ENCODE measurements around the gene SSBP4. TPM values are rescaled to one million over a fixed set of nuclear protein-coding genes. Genes with fewer than 3 reads are reported as not detected.

Gene SSBP4
- total and polyA plus RNA-seq, 2 of the 8 experiments (the other 6 are each of a cell fraction or from before 2014, with no cell fraction given): 26.4 to 33.7 TPM

DNA sequence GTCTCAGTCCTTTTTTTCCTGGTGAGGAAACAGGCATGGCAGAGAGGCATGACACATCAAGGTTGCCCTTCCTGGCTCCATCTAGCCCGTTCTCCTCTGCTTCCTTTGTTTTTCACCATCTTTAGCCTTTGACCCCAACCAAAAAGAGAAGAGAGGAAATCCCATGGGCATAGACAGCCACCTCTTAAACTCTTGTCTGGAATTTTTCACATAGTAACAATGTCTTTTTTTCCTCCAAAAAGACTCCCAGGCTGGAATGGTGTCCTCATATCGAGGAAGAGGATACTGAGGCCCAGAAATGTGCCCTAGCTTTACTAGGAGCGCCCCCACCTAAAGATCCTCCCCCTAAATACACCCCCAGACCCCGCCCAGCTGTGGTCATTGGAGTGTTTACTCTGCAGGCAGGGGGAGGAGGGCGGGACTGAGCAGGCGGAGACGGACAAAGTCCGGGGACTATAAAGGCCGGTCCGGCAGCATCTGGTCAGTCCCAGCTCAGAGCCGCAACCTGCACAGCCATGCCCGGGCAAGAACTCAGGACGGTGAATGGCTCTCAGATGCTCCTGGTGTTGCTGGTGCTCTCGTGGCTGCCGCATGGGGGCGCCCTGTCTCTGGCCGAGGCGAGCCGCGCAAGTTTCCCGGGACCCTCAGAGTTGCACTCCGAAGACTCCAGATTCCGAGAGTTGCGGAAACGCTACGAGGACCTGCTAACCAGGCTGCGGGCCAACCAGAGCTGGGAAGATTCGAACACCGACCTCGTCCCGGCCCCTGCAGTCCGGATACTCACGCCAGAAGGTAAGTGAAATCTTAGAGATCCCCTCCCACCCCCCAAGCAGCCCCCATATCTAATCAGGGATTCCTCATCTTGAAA lies 33.3 kb upstream of the SSBP4 start, which contains the start of gene GDF15:
Gene GDF15 (plus strand): TSS at position 484 of the 868 bp plus-strand sequence. CDS start 32 bp downstream, at position 516.
- H4K8ac ChIP-seq (ENCODE audit: extremely low read depth, insufficient read depth, low read length): peak within 1 kb of the TSS; percentile 81; the same call in 1 of the 2 replicates
- no peaks in the 10 kb centered on the region for H4K20me1 ChIP-seq (replicated peaks in 1 of 2; ENCODE audit: control insufficient read depth in 1 of 2, insufficient read depth in 2 of 2, low read length in 2 of 2)
- no peaks in the 10 kb centered on the region for H3K79me2 ChIP-seq (ENCODE audit: control insufficient read depth in 1 of 2, insufficient read depth in 2 of 2, low read length in 2 of 2)
- H3K14ac ChIP-seq (ENCODE audit: insufficient read length): no peak within 1 kb of the TSS
- no peak within 1 kb of the TSS for H3K27ac ChIP-seq (ENCODE audit: low read depth, low read length)
- H4K91ac ChIP-seq (replicated peaks; ENCODE audit: insufficient read length, low read length): peak within 1 kb of the TSS; percentile 70
- no peak within 1 kb of the TSS for H3K23ac ChIP-seq (ENCODE audit: insufficient read length)
- H2BK12ac ChIP-seq (ENCODE audit: low read depth, low read length): peak within 1 kb of the TSS; percentile 80
- no peaks in the 10 kb centered on the region for H3K36me3 ChIP-seq (ENCODE audit: control insufficient read depth in 2 of 4, insufficient read depth in 4 of 4, low read length in 3 of 4)
- H2AK5ac ChIP-seq (ENCODE audit: low read depth, low read length): no peak within 1 kb of the TSS; the same call in 1 of the 2 replicates
- ChIA-PET POLR2A (ENCODE audit: partially characterized antibody) (interaction anchor here (0.8 to 1.4 kb wide), 6 partner anchors 10 to 105 kb away, joined by 3 to 7 read pairs (median 4); partner anchors contain the start of gene JUND), CTCF (ENCODE audit: partially characterized antibody) (interaction anchor here (0.6 to 10.4 kb wide), 20 partner anchors 8 to 433 kb away, joined by 3 to 177 read pairs (median 5); partner anchors contain the start of genes LRRC25 and SSBP4)
- peak within 1 kb of the TSS in 1 of 4 experiments; percentile 25; a peak in 2 of 7 replicates for H3K9ac ChIP-seq (replicated peaks in 1 of 4; ENCODE audit: extremely low read depth in 1 of 4, low read depth in 3 of 4, low read length in 3 of 4)
- peak in 1 of 2 experiments; percentile 90 for DNase-seq (ENCODE audit: low read depth in 1 of 2, low spot score in 2 of 2)
- H3K56ac ChIP-seq (replicated peaks; ENCODE audit: insufficient read length, low read depth, low read length): no peak within 1 kb of the TSS
- H3K18ac ChIP-seq (ENCODE audit: extremely low read depth, low read length): peak within 1 kb of the TSS; percentile 57; the same call in 1 of the 2 replicates
- H3K27me3 ChIP-seq (replicated peaks in 1 of 4; ENCODE audit: control insufficient read depth in 3 of 4, extremely low read depth in 1 of 4, insufficient read depth in 3 of 4, low read length in 3 of 4): peaks cover 0 to 23% (median 14%) of the 10 kb centered on the region in 4 experiments; a peak in 6 of 7 replicates
- H3K9me3 ChIP-seq (ENCODE audit: insufficient read depth in 2 of 2, low read depth in 1 of 2, low read length in 1 of 2): no peaks in the 10 kb centered on the region
- peak within 1 kb of the TSS; percentile 16 for H2BK120ac ChIP-seq (replicated peaks; ENCODE audit: low read depth, low read length)
- no peak for FAIRE-seq
- peak within 1 kb of the TSS; percentile 51; the same call in 1 of the 2 replicates for H2BK20ac ChIP-seq (ENCODE audit: low read length)
- peak within 1 kb of the TSS; percentile 10; the same call in 1 of the 2 replicates for H2BK15ac ChIP-seq (ENCODE audit: low read length)
- peak within 1 kb of the TSS in 2 of 4 experiments; percentile 10 to 38; a peak in 3 of 8 replicates for H3K4me3 ChIP-seq (ENCODE audit: extremely low read depth in 1 of 4, insufficient read depth in 2 of 4, low read depth in 3 of 4, low read length in 4 of 4)
- H3K4me1 ChIP-seq (replicated peaks in 1 of 4; ENCODE audit: control insufficient read depth in 3 of 4, insufficient read depth in 4 of 4, low read length in 3 of 4): peaks cover 3 to 4% (median 3%) of the 10 kb centered on the region in 4 experiments
- no peak within 1 kb of the TSS for H3K4ac ChIP-seq (replicated peaks; ENCODE audit: insufficient read length, low read depth, low read length)
- WGBS, 2 experiments (ENCODE audit: extremely low coverage in 1 of 2, insufficient coverage in 1 of 2, insufficient read length in 1 of 2, insufficient replicate concordance in 2 of 2, low coverage in 1 of 2, low lambda C conversion rate in 2 of 2, missing lambda C conversion rate in 1 of 2): 70% methylated on average over 29 of the region's 33 CpGs; no CpG with 5 or more reads in 1 of the 2 experiments
- H3K4me2 ChIP-seq (ENCODE audit: insufficient read depth in 1 of 2, low read depth in 2 of 2, low read length in 2 of 2): peak within 1 kb of the TSS; percentile 12 to 15; a peak in 2 of 4 replicates
- H2BK5ac ChIP-seq (ENCODE audit: low read depth, low read length): peak within 1 kb of the TSS; percentile 3; the same call in 1 of the 2 replicates
- H3K79me1 ChIP-seq (ENCODE audit: low read depth, low read length): no peaks in the 10 kb centered on the region
- no peak within 1 kb of the TSS for H4K5ac ChIP-seq (ENCODE audit: insufficient read length, low read depth, low read length)
- no peak within 1 kb of the TSS for H2AFZ ChIP-seq (ENCODE audit: low read length)
- H3K23me2 ChIP-seq (ENCODE audit: low read depth, low read length): peaks cover 2% of the 10 kb centered on the region; the same call in 1 of the 2 replicates
- TF ChIP-seq CREB1 (IDR thresholded peaks at IDR 0.05): peak; percentile 61
- TF ChIP-seq KDM4A (IDR thresholded peaks at IDR 0.05; ENCODE audit: low read depth, low read length, severe bottlenecking): no peak
- peak; percentile 70; the same call in 1 of the 2 replicates for TF ChIP-seq POLR2AphosphoS5 (IDR thresholded peaks at IDR 0.05; ENCODE audit: low read depth, low read length)
- TF ChIP-seq PHF8 (conservative IDR thresholded peaks at IDR 0.05; ENCODE audit: low read depth, low read length): no peak
- TF ChIP-seq, protein P1, sequence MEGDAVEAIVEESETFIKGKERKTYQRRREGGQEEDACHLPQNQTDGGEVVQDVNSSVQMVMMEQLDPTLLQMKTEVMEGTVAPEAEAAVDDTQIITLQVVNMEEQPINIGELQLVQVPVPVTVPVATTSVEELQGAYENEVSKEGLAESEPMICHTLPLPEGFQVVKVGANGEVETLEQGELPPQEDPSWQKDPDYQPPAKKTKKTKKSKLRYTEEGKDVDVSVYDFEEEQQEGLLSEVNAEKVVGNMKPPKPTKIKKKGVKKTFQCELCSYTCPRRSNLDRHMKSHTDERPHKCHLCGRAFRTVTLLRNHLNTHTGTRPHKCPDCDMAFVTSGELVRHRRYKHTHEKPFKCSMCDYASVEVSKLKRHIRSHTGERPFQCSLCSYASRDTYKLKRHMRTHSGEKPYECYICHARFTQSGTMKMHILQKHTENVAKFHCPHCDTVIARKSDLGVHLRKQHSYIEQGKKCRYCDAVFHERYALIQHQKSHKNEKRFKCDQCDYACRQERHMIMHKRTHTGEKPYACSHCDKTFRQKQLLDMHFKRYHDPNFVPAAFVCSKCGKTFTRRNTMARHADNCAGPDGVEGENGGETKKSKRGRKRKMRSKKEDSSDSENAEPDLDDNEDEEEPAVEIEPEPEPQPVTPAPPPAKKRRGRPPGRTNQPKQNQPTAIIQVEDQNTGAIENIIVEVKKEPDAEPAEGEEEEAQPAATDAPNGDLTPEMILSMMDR (IDR thresholded peaks at IDR 0.05; ENCODE audit: control extremely low read depth in 1 of 3, insufficient read depth in 1 of 3, low read depth in 1 of 3, low read length in 3 of 3): peak; percentile 84 to 93 (median 89)
- 0 out of 4 replicates have a peak, but pooled peaks of 1 of the 2 experiments have one; percentile 19 for TF ChIP-seq HDAC2 (IDR thresholded peaks at IDR 0.05; ENCODE audit: borderline replicate concordance in 1 of 2, low read depth in 2 of 2, low read length in 2 of 2)

All from H1 (cell line).